SH-SY5Y (cell line): ENCODE measurements around the gene BAIAP2.

Source experiments
- GATA2 ChIP-seq: IDR thresholded peaks from 2 replicates; pipeline ENCODE4 v1.6.1; 2011; ENCODE audit warnings: mild to moderate bottlenecking, low read depth, low read length
- GATA3 ChIP-seq: IDR thresholded peaks from 2 replicates; pipeline ENCODE4 v1.6.1; 2011; ENCODE audit warnings: low read depth, mild to moderate bottlenecking, low read length, moderate library complexity

GRCh38 chr17:81109957-81110356 is 75.0 kb downstream of the BAIAP2 start:
- TF ChIP-seq GATA2 (no peak), GATA3 (no peak)
